WTC11 (cell line): ENCODE data around the gene DOK5.

Experiments used
- FOXJ3 ChIP-seq: sonication (generic); formaldehyde crosslinking; IDR thresholded peaks from 2 replicates; pipeline ENCODE4 v1.9.0; 2021; ENCODE audit warnings: missing genetic modification reagents, mild to moderate bottlenecking, borderline replicate concordance
- TEAD4 ChIP-seq: sonication (generic); formaldehyde crosslinking; IDR thresholded peaks from 2 replicates; pipeline ENCODE4 v1.8.0; 2022; ENCODE audit warnings: mild to moderate bottlenecking, missing genetic modification reagents
- ZBTB21 ChIP-seq: sonication (generic); formaldehyde crosslinking; IDR thresholded peaks from 2 replicates; pipeline ENCODE4 v1.8.1; 2023; ENCODE audit warnings: mild to moderate bottlenecking, missing genetic modification reagents, borderline replicate concordance
- TF ChIP-seq, protein P1 (sequence below): fragments of 200-600 bp; IDR thresholded peaks from 2 replicates; pipeline ENCODE4 v1.8.0; 2022; ENCODE audit warnings: antibody characterized with exemption
- TF ChIP-seq, protein P2 (sequence below): sonication (generic); formaldehyde crosslinking; IDR thresholded peaks from 2 replicates; pipeline ENCODE4 v1.8.0; 2022; ENCODE audit warnings: mild to moderate bottlenecking, missing genetic modification reagents

DNA sequence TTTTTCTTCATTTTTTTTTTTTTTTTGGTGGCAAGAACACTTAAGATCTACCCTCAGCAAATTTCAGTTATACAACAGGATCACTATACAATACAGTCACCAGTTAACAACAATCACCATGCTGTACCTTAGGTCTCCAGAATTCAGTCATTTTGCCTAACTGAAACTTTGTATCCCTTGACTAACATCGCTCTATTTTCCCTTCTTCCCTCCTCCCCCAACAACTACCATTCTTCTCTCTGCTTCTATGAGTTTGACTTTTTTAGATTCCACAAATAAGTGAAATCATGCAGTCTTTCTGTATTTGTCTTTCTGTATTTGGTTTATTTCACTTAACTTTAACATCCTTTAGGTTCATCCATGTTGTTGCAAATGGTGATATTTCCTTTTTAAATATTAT, 42.4 kb upstream of the DOK5 start:
- TF ChIP-seq, protein P1, sequence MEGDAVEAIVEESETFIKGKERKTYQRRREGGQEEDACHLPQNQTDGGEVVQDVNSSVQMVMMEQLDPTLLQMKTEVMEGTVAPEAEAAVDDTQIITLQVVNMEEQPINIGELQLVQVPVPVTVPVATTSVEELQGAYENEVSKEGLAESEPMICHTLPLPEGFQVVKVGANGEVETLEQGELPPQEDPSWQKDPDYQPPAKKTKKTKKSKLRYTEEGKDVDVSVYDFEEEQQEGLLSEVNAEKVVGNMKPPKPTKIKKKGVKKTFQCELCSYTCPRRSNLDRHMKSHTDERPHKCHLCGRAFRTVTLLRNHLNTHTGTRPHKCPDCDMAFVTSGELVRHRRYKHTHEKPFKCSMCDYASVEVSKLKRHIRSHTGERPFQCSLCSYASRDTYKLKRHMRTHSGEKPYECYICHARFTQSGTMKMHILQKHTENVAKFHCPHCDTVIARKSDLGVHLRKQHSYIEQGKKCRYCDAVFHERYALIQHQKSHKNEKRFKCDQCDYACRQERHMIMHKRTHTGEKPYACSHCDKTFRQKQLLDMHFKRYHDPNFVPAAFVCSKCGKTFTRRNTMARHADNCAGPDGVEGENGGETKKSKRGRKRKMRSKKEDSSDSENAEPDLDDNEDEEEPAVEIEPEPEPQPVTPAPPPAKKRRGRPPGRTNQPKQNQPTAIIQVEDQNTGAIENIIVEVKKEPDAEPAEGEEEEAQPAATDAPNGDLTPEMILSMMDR, result no peak
- TF ChIP-seq, protein P2, sequence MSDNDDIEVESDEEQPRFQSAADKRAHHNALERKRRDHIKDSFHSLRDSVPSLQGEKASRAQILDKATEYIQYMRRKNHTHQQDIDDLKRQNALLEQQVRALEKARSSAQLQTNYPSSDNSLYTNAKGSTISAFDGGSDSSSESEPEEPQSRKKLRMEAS (CRISPR knock-in tag), result no peak
- TF ChIP-seq FOXJ3 (CRISPR knock-in tag) (no peak), TEAD4 (no peak), ZBTB21 (no peak)
